IPS-20b (cell line): Measurements from ENCODE around the gene EOLA1.
"Not testable (repeated sequence)": the region's sequence is repeated elsewhere in the genome, so short reads cannot be mapped to it uniquely, and the experiment has no call there.

Source experiments
- H3K27ac ChIP-seq: one replicate; pipeline ENCODE4 v1.5.1; 2013; ENCODE audit warnings: low read length
- H3K27me3 ChIP-seq: 2 replicates; pipeline ENCODE4 v1.6.1; 2013; ENCODE audit warnings: mild to moderate bottlenecking, low read length, inconsistent platforms; ENCODE audit not compliant: insufficient read depth
- H3K36me3 ChIP-seq: 2 replicates; pipeline ENCODE4 v1.6.1; 2013; ENCODE audit warnings: low read depth, mild to moderate bottlenecking, inconsistent platforms, low read length, moderate library complexity; ENCODE audit not compliant: insufficient read depth
- H3K4me1 ChIP-seq: 2 replicates; pipeline ENCODE4 v1.6.1; 2013; ENCODE audit warnings: mild to moderate bottlenecking, control low read depth, inconsistent platforms, low read length, moderate library complexity; ENCODE audit not compliant: insufficient read depth
- H3K4me3 ChIP-seq: 2 replicates; pipeline ENCODE4 v1.5.1; 2013; ENCODE audit warnings: mild to moderate bottlenecking, low read length, inconsistent platforms
- H3K9ac ChIP-seq: 2 replicates; pipeline ENCODE4 v1.6.1; 2013; ENCODE audit warnings: low read depth, mild to moderate bottlenecking, inconsistent platforms, low read length, moderate library complexity
- H3K9me3 ChIP-seq: 2 replicates; pipeline ENCODE4 v1.6.1; 2013; ENCODE audit warnings: mild to moderate bottlenecking, low read depth, low read length, inconsistent platforms; ENCODE audit not compliant: insufficient read depth

Gene EOLA1

DNA sequence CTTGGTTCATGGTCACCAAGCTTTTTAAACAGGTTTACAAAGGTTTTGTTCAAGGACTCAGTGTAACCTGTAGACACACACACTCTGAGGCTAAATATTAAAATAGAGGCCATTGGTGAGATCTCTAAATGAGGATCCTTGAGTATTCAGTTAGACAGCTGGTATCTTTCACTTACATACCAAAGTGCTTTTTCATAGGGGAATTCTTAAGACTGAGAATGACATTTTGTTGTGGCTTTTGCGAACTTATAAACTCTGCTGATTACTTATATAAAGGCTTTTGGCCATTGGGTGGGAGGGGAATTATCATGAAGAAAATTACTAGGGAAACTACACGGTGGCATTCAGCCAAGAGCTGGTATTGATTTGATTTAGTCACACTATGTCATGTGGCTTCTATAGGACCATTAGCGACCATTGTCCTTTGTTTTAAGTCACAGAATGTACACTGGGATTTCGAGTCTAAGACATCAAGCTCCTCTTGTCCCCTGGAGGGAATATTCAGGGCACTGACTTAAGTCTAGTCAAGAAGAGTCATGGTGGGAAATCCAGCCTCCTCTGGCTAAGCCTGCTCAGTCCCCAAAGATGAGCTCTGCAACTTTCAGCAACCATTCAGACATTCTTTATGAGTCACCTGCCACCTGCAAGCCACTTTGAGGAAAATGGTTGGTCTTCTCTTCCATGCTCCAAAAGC, 10.6 kb downstream of the EOLA1 start:
- not testable (repeated sequence) for H3K27me3 ChIP-seq, H3K4me3 ChIP-seq, H3K9ac ChIP-seq, H3K27ac ChIP-seq, H3K36me3 ChIP-seq, H3K9me3 ChIP-seq, H3K4me1 ChIP-seq

DNA sequence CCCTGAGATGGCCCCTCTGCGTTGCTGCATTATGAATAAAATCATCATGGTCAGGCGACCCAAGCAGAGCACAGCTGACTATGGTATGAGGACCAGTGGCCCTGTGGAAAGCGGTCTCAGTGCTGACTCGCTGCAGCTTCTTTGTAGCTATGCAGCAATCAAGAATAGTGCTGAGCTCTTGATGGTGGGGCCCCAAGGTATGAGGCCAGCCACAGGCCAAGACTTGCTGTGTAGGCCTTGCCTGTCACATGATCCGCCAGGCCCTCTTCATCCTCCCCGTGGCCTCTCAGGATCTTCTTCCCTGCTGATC, 11.1 kb downstream of the EOLA1 start:
- not testable (repeated sequence) for H3K4me1 ChIP-seq, H3K4me3 ChIP-seq, H3K27ac ChIP-seq, H3K36me3 ChIP-seq, H3K27me3 ChIP-seq, H3K9ac ChIP-seq, H3K9me3 ChIP-seq

DNA sequence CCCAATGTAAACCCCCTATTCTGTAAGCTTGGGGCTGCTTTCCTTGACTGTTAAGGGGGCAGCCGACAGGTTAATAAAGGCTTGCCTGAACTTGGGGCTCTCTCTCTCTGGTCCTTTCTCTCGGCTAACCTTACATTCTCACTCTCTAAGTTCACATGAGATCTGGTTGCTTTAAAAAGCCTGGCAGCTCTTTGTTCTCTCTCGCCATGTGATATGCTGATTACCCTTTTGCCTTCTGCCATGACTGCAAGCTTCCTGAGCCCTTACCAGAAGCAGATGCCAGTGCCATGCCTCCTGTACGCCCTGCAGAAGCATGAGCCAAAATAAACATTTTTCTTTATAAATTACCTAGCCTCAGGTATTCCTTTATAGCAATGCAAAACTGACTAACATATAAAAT, 14.4 kb downstream of the EOLA1 start:
- H3K27me3 ChIP-seq, H3K9me3 ChIP-seq, H3K4me1 ChIP-seq, H3K9ac ChIP-seq, H3K4me3 ChIP-seq, H3K36me3 ChIP-seq, H3K27ac ChIP-seq: not testable (repeated sequence)

DNA sequence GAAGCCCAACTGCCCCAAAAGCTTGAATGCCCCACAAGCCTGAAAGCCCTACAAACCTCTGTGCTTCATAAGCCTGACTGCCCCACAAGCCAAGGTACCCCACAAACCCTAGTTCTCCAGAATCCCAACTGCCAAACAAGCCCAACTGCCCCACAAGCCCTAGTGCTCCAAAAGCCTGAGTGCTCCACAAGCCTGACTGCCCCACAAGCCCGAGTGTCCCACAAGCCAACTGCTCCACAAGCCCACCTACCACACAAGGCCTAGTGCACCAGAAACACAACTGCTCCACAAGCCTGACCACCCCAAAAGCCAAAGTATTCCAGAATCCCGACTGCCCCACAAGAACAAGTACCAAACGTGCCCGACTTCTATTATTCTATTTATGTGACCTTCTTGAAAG, 22.5 kb downstream of the EOLA1 start:
- no peak overlapping the region; the same call in 1 of the 2 replicates for H3K9ac ChIP-seq
- no peak overlapping the region for H3K27ac ChIP-seq
- H3K4me3 ChIP-seq: no peak overlapping the region
- H3K36me3 ChIP-seq: no peaks in the 10 kb centered on the region
- H3K9me3 ChIP-seq: no peaks in the 10 kb centered on the region
- H3K4me1 ChIP-seq: no peaks in the 10 kb centered on the region
- H3K27me3 ChIP-seq: no peaks in the 10 kb centered on the region

DNA sequence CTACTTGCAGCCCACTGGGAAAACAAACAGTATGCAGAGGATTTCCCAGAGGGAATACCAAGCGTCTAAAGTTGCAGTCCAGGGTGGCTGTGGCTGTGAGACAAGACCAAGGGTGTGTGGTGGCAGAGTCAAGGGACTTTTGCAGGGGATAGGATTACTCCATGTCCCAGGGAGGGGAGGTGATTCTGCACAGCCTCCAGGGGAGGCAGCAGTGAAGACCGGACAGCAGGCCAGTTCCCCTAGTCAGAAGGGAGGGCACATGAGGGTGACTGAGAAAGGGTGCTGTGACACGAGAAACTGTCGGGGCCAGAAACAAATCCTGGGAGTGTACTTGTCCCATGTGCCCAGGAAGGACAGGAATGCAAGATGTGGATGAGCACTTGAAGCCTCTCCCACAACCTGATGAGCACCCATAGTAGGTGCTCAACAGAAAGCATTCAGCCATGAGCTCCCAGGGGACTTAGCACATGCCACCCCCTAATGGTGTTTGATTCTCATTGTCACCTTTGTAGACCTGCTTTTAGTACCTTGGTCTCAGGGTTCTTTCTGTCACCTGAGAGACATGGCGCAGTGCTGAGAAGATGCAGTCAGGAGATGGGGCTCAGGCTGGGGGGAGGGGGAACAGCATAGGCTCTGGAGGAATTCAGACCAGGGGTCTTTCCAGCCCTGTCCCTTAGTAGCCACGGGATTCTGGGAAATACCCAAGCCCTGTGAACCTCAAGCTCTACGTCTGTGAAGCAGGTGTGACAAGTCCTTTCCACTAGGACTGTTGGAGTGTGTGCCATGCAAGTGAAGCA, 27.0 kb downstream of the EOLA1 start:
- H3K36me3 ChIP-seq: no peaks in the 10 kb centered on the region
- H3K4me3 ChIP-seq: no peak overlapping the region
- H3K4me1 ChIP-seq: no peaks in the 10 kb centered on the region
- H3K27ac ChIP-seq: no peak overlapping the region
- no peaks in the 10 kb centered on the region for H3K27me3 ChIP-seq
- H3K9me3 ChIP-seq: no peaks in the 10 kb centered on the region
- no peak overlapping the region for H3K9ac ChIP-seq

DNA sequence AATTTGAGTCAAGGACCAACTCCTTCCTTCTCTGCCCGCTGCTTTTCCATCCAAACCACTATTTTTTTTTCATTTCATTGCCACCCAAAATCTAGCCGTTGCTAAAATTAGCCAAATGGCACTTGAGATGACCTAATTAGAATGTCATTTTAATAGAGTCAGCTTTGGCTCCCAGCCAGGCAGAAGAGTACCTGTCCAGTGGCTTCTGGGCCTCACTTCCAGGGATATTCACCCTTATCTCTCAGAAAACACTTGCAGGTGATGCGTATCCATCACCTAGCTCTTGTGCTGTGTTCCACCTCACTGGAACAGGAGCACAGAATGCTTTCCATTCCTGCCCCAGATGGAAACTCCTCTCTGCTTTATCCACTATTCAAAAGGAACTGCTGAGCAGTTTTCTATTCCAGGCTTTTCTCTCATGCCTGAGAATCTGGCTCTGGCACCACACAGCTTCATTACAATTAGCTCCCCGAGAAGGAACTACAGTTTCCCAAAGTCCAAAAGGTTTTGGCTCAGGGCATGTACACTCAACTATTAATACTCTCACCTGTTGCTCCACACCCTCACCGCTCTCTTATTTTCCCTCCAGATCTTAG, 28.0 kb downstream of the EOLA1 start:
- H3K9me3 ChIP-seq: no peaks in the 10 kb centered on the region
- H3K4me3 ChIP-seq: no peak overlapping the region
- H3K4me1 ChIP-seq: no peaks in the 10 kb centered on the region
- H3K9ac ChIP-seq: no peak overlapping the region
- H3K36me3 ChIP-seq: no peaks in the 10 kb centered on the region
- H3K27ac ChIP-seq: no peak overlapping the region
- H3K27me3 ChIP-seq: no peaks in the 10 kb centered on the region

DNA sequence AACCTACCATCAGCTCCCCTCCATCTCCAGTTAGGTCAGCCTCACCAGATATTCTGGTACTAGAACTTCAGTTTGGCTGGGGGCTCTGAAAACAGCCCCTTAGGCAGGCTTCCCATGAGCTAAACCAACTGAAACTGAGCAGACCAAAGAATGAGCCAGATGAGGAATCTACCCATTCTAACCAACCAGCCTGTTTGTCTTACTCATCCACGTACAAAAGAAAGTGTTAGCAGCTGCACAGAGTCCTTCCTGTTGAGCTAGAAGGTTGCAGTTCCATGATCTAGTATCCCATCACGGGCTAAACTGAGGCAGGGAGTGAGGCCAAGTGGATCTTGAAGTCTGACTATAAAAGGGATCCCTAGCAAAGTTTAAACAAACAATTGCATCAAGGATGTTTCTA, 29.0 kb downstream of the EOLA1 start:
- Histone ChIP-seq H3K9ac (no peak overlapping the region), H3K36me3 (no peaks in the 10 kb centered on the region), H3K4me1 (no peaks in the 10 kb centered on the region), H3K9me3 (no peaks in the 10 kb centered on the region), H3K27ac (no peak overlapping the region), H3K4me3 (no peak overlapping the region), H3K27me3 (no peaks in the 10 kb centered on the region)

DNA sequence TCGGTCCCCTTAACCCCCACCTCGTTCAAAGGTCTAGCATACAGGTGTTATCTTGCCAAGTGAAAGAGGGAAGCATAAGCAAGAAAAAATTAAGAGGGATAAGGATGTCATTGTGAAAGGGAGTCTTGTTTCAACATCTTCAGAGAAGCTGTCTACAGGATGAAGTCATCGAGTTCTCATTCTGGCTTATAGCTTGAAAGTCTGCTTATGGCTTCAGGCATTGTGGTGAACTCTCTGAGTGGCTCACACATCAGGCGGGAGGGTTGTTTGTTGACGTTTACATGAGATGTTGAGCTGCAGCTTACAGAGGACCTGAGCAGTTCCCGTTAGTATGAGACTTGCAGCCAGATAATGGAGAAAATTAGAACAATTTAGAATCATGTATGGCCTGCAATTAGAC, 29.9 kb downstream of the EOLA1 start:
- no peaks in the 10 kb centered on the region for H3K36me3 ChIP-seq
- H3K9me3 ChIP-seq: no peaks in the 10 kb centered on the region
- H3K9ac ChIP-seq: no peak overlapping the region
- H3K27me3 ChIP-seq: no peaks in the 10 kb centered on the region
- H3K4me1 ChIP-seq: no peaks in the 10 kb centered on the region
- no peak overlapping the region for H3K27ac ChIP-seq
- H3K4me3 ChIP-seq: no peak overlapping the region

DNA sequence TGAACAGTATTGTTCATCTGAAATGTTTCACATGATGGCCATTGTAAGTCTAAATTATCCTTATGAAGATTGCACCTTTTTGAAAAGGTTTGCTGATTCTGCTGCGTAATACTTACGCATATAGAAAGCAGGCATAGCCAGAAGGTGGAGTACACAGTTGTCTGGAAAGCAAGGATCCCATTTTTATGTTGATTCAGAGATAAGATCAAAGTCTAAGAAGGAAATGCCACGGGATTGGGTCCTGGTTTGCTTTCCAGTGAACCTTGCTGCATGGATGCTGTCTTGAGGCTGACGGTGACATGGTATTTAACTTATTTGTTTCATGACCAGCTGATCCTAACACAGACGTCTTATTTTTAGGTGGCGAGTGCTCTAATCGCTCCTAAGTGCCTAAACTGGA, 31.0 kb downstream of the EOLA1 start:
- Histone ChIP-seq H3K4me3 (no peak overlapping the region), H3K36me3 (no peaks in the 10 kb centered on the region), H3K4me1 (no peaks in the 10 kb centered on the region), H3K27ac (no peak overlapping the region), H3K9me3 (no peaks in the 10 kb centered on the region), H3K27me3 (no peaks in the 10 kb centered on the region), H3K9ac (no peak overlapping the region)

DNA sequence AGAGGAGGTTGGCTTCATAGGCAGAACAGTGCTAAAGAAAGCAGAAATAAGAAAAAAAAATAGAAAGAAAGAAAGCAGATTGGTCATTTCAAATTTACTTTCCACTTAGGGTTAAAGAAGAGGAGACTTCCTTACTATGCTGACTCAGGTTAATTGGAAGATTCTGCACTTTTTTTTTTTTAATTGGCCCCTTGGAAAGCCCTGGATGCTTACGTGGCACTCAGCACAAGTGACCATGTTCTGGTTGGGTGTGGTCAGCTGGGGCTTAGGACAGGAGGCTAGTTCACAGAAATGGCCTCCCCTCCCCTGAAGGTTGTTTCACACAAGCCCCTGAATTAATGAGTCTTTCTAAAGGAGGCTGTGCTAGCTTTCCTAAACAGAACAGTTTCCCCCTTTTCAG, 31.9 kb downstream of the EOLA1 start:
- Histone ChIP-seq H3K27me3 (no peaks in the 10 kb centered on the region), H3K27ac (no peak overlapping the region), H3K36me3 (no peaks in the 10 kb centered on the region), H3K4me3 (no peak overlapping the region), H3K9ac (no peak overlapping the region), H3K4me1 (no peaks in the 10 kb centered on the region), H3K9me3 (no peaks in the 10 kb centered on the region)

DNA sequence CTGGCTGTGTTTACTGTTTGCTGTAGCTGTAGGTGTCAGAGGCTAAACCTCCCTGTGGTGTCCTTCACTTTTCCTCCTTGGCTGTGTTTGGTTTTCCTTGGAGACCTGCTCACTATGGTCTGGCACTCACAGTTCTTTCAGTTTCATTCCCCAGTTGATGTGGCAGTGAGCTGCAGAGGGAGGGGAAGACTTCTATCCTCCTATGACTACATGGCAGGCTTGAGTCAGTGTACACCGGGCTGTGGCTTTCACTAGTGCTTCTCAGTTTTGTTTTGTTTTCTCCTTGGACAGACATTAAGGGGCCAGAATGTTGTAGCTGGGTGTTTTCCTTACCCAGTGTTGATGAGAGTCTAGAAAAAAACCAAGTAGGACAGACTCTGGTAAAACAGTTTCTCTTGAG, 32.6 kb downstream of the EOLA1 start:
- H3K4me3 ChIP-seq, H3K27ac ChIP-seq, H3K4me1 ChIP-seq, H3K9me3 ChIP-seq, H3K27me3 ChIP-seq, H3K9ac ChIP-seq, H3K36me3 ChIP-seq: not testable (repeated sequence)

DNA sequence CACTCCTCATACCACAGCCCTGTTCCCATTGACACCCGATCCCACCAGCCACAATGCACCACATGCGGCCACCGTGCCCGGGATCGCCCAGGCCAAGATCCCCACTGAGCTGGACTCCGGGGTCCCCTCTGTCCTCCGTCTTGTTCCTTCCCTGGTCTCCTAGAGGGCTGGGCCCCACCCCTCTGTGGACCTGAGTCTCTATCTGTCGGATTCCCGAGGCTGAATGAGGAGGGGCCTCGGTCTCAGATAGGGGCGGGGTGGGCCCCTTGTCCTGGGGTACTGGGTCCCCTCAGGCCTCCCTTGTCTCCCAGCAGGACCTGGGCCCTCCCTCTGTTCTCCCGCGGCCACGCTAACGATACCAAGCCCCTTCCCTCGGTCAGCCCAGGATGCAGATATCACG, 44.8 kb downstream of the EOLA1 start:
- H3K36me3 ChIP-seq, H3K9ac ChIP-seq, H3K9me3 ChIP-seq, H3K27me3 ChIP-seq, H3K4me1 ChIP-seq, H3K4me3 ChIP-seq, H3K27ac ChIP-seq: not testable (repeated sequence)
